ENCODE measurements around the gene AKAP11.
"Not testable (repeated sequence)": the region's sequence is repeated elsewhere in the genome, so short reads cannot be mapped to it uniquely, and the experiment has no call there.

The AKAP11 gene

GRCh38 chr13:42272115-42272803, at the start of gene AKAP11:
Gene AKAP11 (plus strand): TSS chr13:42272152. CDS start chr13:42286349, 14,197 bp downstream.
- DNase-seq: peak; percentile 60

DNA sequence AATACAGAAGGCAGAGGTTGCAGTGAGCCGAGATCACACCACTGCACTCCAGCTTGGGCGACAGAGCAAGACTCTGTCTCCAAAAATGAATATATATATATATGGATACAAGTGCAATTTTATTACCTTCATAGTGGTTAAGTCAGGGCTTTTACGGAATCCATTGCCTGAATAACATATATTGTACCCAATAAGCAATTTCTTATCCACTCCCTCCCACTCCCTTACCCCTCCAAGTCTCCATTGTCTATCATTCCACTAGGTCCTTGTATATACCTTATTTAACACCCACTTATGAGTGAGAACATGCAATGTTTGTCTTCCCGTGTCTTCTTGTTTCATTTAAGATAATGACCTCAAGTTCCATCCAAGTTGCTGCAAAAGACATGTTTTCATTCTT, 48.3 kb upstream of the AKAP11 start:
- no peak for DNase-seq

DNA sequence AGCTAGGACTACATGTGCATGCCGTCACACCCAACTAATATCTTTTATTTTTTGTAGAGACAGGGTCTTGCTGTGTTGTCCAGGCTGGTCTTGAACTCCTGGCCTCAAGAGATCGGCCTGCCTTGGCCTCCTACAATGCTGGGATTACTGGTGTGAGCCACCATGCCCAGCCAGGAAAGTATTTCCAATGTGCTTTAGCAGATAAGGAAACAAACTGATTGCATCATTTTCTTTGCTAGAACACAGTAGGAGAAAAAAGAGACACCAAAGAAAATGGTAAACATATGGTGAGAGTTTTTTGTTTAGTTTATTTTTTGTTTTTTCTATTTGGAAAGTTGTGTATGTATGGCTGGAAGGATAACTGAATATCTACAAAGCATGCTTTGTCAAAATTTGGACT, 46.9 kb upstream of the AKAP11 start:
- no peak for DNase-seq

GRCh38 chr13:42226759-42227158, 45.2 kb upstream of the AKAP11 start:
- not testable (repeated sequence) for DNase-seq

DNA sequence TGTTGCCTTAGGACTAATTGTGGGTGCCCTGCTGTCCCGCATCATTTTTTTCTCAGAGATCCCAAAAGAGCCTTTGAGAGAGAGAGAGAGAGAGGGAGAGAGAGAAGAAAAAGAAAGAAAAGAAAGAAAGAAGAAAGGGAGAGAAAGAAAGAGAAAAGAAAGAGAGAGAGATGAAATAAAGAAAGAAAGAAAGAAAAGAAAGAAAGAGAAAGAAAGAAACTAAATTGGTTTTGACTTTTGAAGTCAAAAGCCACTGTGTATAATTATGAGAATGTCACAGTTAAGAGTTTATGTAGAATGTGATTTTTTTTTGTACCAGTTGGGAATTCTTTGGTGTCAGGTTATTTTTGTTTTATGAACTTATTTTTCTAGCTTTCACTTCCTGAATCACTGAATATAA, 43.4 kb upstream of the AKAP11 start:
- DNase-seq: no peak

- DNase-seq: no peak
Observed at GRCh38 chr13:42229287-42229686, 42.7 kb upstream of the AKAP11 start.

DNA sequence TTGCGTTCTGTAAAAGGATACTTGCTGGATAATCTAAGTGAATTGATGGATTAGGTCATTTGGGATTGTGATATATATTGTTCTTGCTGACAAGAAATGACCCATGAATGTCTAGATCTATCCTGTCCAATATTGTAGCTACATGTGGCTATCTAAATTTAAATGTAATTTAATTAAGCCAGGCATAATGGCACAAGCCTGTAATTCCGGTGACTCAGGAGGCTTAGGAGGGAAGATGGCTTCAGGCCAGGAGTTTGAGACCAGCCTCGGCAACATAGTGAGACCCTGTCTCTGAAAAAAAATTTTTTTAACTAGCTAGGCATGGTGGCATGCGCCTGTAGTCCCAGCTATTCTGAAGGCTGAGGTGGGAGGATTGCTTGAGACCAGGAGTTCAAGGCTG, 39.3 kb upstream of the AKAP11 start:
- DNase-seq: no peak

DNA sequence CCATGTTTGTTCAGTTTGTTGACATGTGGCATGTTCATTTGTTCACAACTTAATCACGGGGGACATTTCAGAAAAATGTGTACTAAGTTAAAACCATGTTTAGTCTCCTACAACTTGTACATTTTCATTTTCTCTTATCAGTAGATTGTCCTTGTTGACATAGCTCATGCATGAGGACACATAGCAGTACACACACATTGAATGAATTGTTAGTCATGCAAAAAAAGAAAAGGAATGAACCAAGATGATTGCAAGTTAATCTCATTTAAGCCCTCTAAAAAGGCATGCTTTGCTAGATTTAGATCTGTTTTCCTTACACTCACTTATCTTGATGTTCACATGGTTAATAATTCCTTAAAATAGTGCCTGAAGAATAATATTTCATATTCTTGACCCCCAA, 38.2 kb upstream of the AKAP11 start:
- no peak for DNase-seq

- DNase-seq: no peak
Observed at GRCh38 chr13:42239161-42239560, 32.8 kb upstream of the AKAP11 start.

DNA sequence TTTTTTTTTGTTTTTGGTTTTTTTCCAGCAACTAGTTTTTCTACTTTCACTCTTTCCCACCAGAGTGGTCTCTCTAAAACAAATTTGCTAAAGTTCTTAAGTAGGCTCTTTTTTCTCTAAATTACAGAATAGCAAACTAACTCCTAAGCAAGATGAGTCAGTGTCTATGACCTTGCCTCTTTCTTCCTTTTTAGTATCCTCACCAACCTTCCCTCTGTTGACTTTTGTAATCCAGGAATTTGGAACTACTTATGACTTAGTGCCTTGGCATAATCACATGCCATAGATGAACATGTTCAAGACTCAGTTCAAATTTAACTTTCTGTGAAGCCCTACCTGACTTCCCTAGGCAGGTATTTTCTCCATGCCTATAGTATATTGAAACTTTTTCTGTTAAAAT, 32.3 kb upstream of the AKAP11 start:
- DNase-seq: no peak

GRCh38 chr13:42246541-42246940, 25.4 kb upstream of the AKAP11 start:
- DNase-seq: no peak

- DNase-seq: no peak
Observed at GRCh38 chr13:42247883-42248282, 24.1 kb upstream of the AKAP11 start.

- no peak for DNase-seq
Observed at GRCh38 chr13:42255886-42256285, 16.1 kb upstream of the AKAP11 start.

DNA sequence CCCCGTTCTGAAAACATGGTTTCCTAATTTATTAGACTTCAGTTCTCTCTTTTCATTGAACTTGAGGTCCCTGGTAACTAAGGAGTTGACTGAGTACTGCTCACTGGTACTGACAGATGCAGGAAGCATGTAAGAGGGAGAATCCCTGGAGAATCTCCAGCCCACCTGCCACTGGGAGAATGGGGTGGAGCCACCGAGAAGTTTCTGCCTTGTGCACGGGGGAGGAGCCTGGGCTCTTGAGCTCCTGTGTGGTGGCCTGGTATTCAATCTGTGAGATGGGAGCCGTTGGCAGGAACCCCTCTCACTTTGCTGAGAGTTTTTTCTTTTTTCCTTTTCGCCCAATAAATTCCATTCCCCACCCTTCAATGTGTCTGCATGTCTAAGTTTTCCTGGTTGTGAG, 13.2 kb upstream of the AKAP11 start:
- DNase-seq: no peak

- no peak for DNase-seq
Observed at GRCh38 chr13:42259515-42259914, 12.4 kb upstream of the AKAP11 start.

- DNase-seq: no peak
Observed at GRCh38 chr13:42260903-42261654, 10.9 kb upstream of the AKAP11 start.

- no peak for DNase-seq
Observed at GRCh38 chr13:42266473-42266872, 5.5 kb upstream of the AKAP11 start.

DNA sequence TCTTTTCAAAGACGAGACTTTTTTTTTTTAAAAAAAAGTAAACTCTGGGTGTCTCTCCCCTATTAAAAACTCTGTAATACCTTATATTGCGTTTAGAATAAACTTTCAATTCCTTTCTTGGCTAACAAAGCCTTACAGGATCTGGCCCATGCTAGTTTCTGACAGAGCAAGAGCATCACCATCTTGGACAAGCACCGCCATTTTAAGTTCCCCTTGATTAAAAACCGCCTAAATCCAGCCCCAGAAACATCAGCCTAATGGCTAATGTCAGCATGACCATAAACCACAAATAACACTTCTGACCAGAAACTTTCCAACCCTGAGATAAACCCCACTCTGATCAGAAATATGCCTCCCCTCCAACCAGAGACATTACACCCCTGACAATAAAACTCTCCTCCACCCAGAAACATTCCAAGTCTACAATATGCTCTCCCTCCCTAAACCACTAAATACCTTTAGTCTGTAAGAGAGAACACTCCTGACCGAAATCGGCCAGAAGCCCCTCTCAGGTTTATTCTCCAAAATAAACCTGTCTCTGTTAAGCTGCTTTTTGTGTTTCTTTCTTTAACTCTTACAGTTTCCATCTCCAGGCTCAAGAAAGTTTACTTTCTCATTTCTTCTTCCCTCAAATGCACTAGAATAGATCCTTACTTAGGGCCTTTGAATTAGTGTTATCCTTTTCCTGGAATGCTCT, 1.6 kb upstream of the AKAP11 start:
- DNase-seq: no peak

DNA sequence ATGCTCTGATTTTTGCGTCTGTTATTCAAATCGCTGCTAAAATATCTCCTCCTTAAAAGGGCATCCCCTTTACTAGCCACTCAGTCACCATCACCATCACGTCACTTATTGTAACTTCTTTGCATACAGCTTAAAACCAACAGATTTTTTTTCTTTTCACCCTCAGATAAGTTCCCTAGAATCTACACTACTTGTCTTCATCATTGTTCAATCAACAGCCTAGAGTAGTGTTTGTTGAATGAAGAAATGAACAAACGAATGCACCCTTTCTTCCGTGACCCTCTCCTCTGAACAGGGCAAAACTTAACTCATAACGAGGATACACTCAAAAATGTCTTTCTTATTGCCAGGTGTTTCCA, 1.1 kb upstream of the AKAP11 start:
- no peak for DNase-seq

DNA sequence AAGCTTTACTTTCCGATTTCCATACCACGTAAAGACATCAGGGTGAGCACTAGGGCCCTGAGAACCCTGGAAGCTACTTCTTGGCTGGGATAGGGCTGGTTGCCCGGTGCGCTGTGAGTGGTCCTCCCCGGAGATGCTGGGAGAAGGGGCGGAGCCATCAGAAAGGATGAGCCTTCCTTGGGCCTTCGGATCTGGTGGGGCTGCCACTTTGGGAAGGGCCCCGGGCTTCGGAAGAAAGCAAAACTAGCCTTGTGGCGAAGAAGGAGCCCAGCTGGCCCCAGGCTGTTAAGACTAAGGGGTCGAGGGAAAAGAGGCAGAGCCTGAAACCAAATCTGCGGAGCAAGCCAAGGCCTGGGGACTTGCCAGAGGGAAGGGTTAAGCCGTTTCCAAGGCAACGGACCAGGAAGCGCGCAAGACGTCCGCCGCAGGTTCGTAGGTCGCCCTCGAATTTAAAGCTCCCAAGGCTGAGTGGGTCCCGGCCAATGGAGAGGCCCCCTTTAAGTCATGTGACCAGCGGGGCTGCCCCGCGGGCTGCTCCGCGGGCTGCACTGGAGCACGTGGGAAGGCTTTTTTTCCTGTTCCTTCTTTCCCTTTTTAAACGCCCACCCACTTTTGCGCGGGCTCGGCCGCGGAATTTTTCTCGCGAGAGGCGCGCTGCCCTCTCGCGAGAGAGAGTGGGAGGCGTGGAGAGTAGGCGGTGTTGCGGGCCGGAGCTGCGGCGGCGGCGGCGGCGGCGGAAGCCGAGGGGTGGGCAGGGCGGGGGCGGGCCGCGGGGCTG, 426 bp upstream of the AKAP11 start:
- DNase-seq: peak; percentile 99

DNA sequence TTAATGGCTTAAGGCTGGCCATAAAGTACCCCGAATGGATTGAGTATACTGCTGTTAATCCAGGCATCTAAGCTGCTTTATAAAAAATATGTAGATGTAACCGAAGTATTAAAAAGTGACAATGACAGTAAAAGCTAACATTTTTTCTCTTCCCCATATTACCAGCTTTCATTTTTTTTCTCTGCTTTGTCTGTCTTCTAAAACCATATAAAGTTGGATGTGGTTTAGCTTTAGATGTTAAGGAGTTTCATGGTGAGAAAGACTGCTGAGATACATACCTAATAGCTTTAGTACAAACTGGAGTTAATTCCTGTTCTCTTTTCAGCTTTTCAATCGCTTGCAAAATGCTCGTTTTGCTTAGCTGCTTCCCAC, 838 bp downstream of the AKAP11 start:
- DNase-seq: no peak

DNA sequence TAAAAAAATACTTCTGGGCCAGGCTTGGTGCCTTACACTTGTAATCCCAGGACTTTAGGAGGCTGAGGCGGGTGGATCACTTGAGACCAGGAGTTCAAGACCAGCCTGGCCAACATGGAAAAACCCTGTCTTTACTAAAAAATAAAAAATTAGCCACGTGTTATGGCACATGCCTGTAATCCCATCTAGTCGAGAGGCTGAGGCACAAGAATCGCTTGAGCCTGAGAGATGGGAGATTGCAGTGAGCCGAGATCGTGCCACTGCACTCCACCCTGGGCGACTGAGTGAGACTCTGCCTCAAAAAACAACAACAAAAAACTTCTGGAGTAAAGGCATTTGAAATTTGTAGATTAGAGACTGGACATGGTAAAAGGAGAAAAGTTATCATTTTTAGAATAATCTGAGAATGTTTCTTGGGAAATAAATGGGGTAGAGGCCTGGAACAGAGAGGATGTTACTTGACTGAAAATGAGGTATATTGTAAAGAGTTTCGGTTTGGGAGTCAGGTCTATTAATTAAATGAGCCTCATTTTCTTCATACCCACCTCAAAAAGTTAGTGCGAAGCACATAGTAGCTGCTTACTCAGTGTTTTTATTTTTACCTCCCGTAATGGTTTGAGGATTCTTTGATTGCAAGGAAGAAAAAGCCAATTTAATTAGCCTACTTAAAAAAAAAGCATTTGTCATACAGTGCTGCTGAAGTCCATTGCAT, 2.6 kb downstream of the AKAP11 start:
- no peak for DNase-seq

- DNase-seq: no peak
Observed at GRCh38 chr13:42275098-42275471, 3.1 kb downstream of the AKAP11 start.
